Measurements from ENCODE around the gene SYP.
A peak's percentile ranks its signal among the peaks of the same experiment; 100 is the strongest.

The SYP gene

GRCh38 chrX:49208399-49208798, 8.4 kb upstream of the SYP start:
- Histone ChIP-seq H3K36me3 (ENCODE audit: control insufficient read depth in 2 of 2, insufficient read depth in 1 of 2, low read length in 2 of 2) (no peaks in the 10 kb centered on the region), H3K4me1 (ENCODE audit: control insufficient read depth, insufficient read depth, low read length) (no peaks in the 10 kb centered on the region), H3K4me3 (ENCODE audit: low read depth, low read length) (no peak overlapping the region), H3K27ac (ENCODE audit: extremely low read depth, low read depth, low read length) (no peak overlapping the region), H3K9me3 (ENCODE audit: control insufficient read depth, insufficient read depth, low read depth, low read length) (no peaks in the 10 kb centered on the region)
- ChIA-PET CTCF (no interaction called here), POLR2A (no interaction called here)
- TF ChIP-seq EGR2 (tag by site-specific recombination; IDR thresholded peaks at IDR 0.05; ENCODE audit: low read depth) (peak; percentile 32; the same call in 1 of the 2 replicates), SCRT2 (tag by site-specific recombination; IDR thresholded peaks at IDR 0.05) (no peak), ZNF449 (tag by site-specific recombination; IDR thresholded peaks at IDR 0.05) (no peak), ZNF768 (tag by site-specific recombination; IDR thresholded peaks at IDR 0.05) (no peak)

GRCh38 chrX:49206543-49206942, 6.5 kb upstream of the SYP start:
- Histone ChIP-seq H3K27ac (ENCODE audit: extremely low read depth, low read depth, low read length) (no peak overlapping the region), H3K4me3 (ENCODE audit: low read depth, low read length) (no peak overlapping the region), H3K4me1 (ENCODE audit: control insufficient read depth, insufficient read depth, low read length) (no peaks in the 10 kb centered on the region), H3K9me3 (ENCODE audit: control insufficient read depth, insufficient read depth, low read depth, low read length) (no peaks in the 10 kb centered on the region), H3K36me3 (ENCODE audit: control insufficient read depth in 2 of 2, insufficient read depth in 1 of 2, low read length in 2 of 2) (no peaks in the 10 kb centered on the region)
- TF ChIP-seq ZBTB10 (tag by site-specific recombination; IDR thresholded peaks at IDR 0.05), result no peak
- no peak for TF ChIP-seq ZNF404 (tag by site-specific recombination; IDR thresholded peaks at IDR 0.05)
- ChIA-PET POLR2A (interaction anchor here (0.6 to 1.6 kb wide), 3 partner anchors 16 to 1978 kb away, joined by 3 to 5 read pairs (median 3); no protein-coding TSS in a partner anchor), CTCF (no interaction called here)

GRCh38 chrX:49205443-49205842, 5.5 kb upstream of the SYP start:
- no peaks in the 10 kb centered on the region for H3K9me3 ChIP-seq (ENCODE audit: control insufficient read depth, insufficient read depth, low read depth, low read length)
- H3K4me3 ChIP-seq (ENCODE audit: low read depth, low read length), result no peak overlapping the region
- POLR2A ChIA-PET, result interaction anchor here (1.6 kb wide), 1 partner anchor 15 kb away, joined by 3 read pairs; no protein-coding TSS in a partner anchor
- no peaks in the 10 kb centered on the region for H3K36me3 ChIP-seq (ENCODE audit: control insufficient read depth in 2 of 2, insufficient read depth in 1 of 2, low read length in 2 of 2)
- H3K4me1 ChIP-seq (ENCODE audit: control insufficient read depth, insufficient read depth, low read length), result no peaks in the 10 kb centered on the region
- no peak for TF ChIP-seq ZNF184 (tag by site-specific recombination; IDR thresholded peaks at IDR 0.05)
- TF ChIP-seq ZNF488 (tag by site-specific recombination; IDR thresholded peaks at IDR 0.05), result no peak
- no peak for TF ChIP-seq GLIS1 (tag by site-specific recombination; IDR thresholded peaks at IDR 0.05)
- TF ChIP-seq ZNF837 (tag by site-specific recombination; IDR thresholded peaks at IDR 0.05), result no peak
- no peak for TF ChIP-seq ZNF621 (tag by site-specific recombination; IDR thresholded peaks at IDR 0.05)
- no peak for TF ChIP-seq SP2 (tag by site-specific recombination; IDR thresholded peaks at IDR 0.05)
- TF ChIP-seq ZNF449 (tag by site-specific recombination; IDR thresholded peaks at IDR 0.05), result no peak
- TF ChIP-seq ZNF645 (tag by site-specific recombination; IDR thresholded peaks at IDR 0.05), result no peak
- no peak for TF ChIP-seq INSM2 (tag by site-specific recombination; IDR thresholded peaks at IDR 0.05)
- TF ChIP-seq HOXA7 (CRISPR knock-in tag; IDR thresholded peaks at IDR 0.05; ENCODE audit: borderline replicate concordance), result no peak
- H3K27ac ChIP-seq (ENCODE audit: extremely low read depth, low read depth, low read length), result no peak overlapping the region
- CTCF ChIA-PET, result interaction anchor here (0.6 kb wide), 1 partner anchor 187 kb away, joined by 3 read pairs; no protein-coding TSS in a partner anchor
